HepG2 (cell line): ENCODE measurements around the gene TJAP1. TPM values are rescaled to one million over a fixed set of nuclear protein-coding genes. Genes with fewer than 3 reads are reported as not detected.

Experiments
- AHDC1 ChIP-seq: sonication (generic); formaldehyde crosslinking; IDR thresholded peaks from 2 replicates; pipeline ENCODE4 v1.5.1; 2020; ENCODE audit warnings: mild to moderate bottlenecking, missing genetic modification reagents, borderline replicate concordance
- ARHGAP35 ChIP-seq: sonication (generic); formaldehyde crosslinking; IDR thresholded peaks from 2 replicates; pipeline ENCODE4 v1.9.0; 2022; ENCODE audit warnings: mild to moderate bottlenecking, inconsistent platforms, moderate library complexity, missing genetic modification reagents, borderline replicate concordance
- ISL2 ChIP-seq: sonication (generic); formaldehyde crosslinking; IDR thresholded peaks from 2 replicates; pipeline ENCODE4 v1.5.0; 2020; ENCODE audit warnings: missing genetic modification reagents
- KDM6A ChIP-seq: IDR thresholded peaks from 2 replicates; pipeline ENCODE4 v1.6.1; 2016; ENCODE audit warnings: low read depth
- LCORL ChIP-seq, 2 experiments: fragments of 450-650 bp in 1 of 2; sonication (generic) in 1 of 2; formaldehyde crosslinking in 1 of 2; IDR thresholded peaks; 2 replicates each; pipeline versions ENCODE4 v1.5.0 to v1.6.1; 2017 to 2020; ENCODE audit warnings: antibody characterized with exemption in 1 of 2, missing genetic modification reagents in 1 of 2
- MXD4 ChIP-seq: IDR thresholded peaks from 2 replicates; pipeline ENCODE4 v1.6.1; 2016; ENCODE audit warnings: mild to moderate bottlenecking, missing biosample characterization, missing genetic modification reagents
- SAP130 ChIP-seq: IDR thresholded peaks from 2 replicates; pipeline ENCODE4 v1.6.1; 2016; ENCODE audit warnings: low read depth
- SIN3B ChIP-seq: fragments of 150-350 bp; IDR thresholded peaks from 2 replicates; pipeline ENCODE4 v1.6.1; 2014; ENCODE audit warnings: low read length
- SIX4 ChIP-seq: sonication (generic); formaldehyde crosslinking; IDR thresholded peaks from 2 replicates; pipeline ENCODE4 v1.4.0; 2020; ENCODE audit warnings: missing genetic modification reagents
- SOX5 ChIP-seq: IDR thresholded peaks from 2 replicates; pipeline ENCODE4 v1.6.1; 2016; ENCODE audit warnings: borderline replicate concordance
- TBX3 ChIP-seq: fragments of 450-650 bp; IDR thresholded peaks from 2 replicates; pipeline ENCODE4 v1.6.1; 2017; ENCODE audit warnings: antibody characterized with exemption, mild to moderate bottlenecking, inconsistent platforms, borderline replicate concordance
- XRCC5 ChIP-seq: fragments of 200-400 bp; formaldehyde crosslinking; optimal IDR thresholded peaks from 2 replicates; pipeline ENCODE3; 2017; ENCODE audit warnings: mild to moderate bottlenecking, low read length
- ZNF567 ChIP-seq: sonication (generic); formaldehyde crosslinking; IDR thresholded peaks from 2 replicates; pipeline ENCODE4 v1.8.1; 2023; ENCODE audit warnings: mild to moderate bottlenecking, missing genetic modification reagents, borderline replicate concordance
- ZNF746 ChIP-seq: sonication (generic); formaldehyde crosslinking; IDR thresholded peaks from 2 replicates; pipeline ENCODE4 v1.8.0; 2022; ENCODE audit warnings: mild to moderate bottlenecking, missing genetic modification reagents
- polyA plus RNA-seq, 8 experiments: library from polyadenylated mRNA; depleted of rRNA in 3 of 8; stranded (reverse) in 7 of 8; unstranded in 1 of 8; fragments of >200 nt; fragmentation: Illumina TruSeq in 4 of 8; extraction: Trizol in 4 of 8; gene quantifications; 2 replicates each; pipeline versions ENCODE4 v1.2.1 to v1.2.3, GENCODE V29; 2011 to 2016; ENCODE audit warnings: low read depth in 4 of 8, missing spikeins in 1 of 8, mixed read lengths in 1 of 8; ENCODE audit not compliant: insufficient read depth in 1 of 8
- total RNA-seq, 5 experiments: library from RNA; depleted of rRNA; stranded (reverse); fragments of >200 nt; fragmentation: Illumina TruSeq; extraction: Trizol; gene quantifications; 2 replicates each; pipeline ENCODE4 v1.2.3, GENCODE V29; 2016; ENCODE audit warnings: low read depth in 1 of 5
- TF ChIP-seq, protein P1 (sequence below): sonication (generic); formaldehyde crosslinking; IDR thresholded peaks from 2 replicates; pipeline ENCODE4 v1.4.0; 2020; ENCODE audit warnings: missing genetic modification reagents
- TF ChIP-seq, protein P2 (sequence below): sonication (generic); formaldehyde crosslinking; conservative IDR thresholded peaks from 2 replicates; pipeline ENCODE4 v1.4.0; 2020; ENCODE audit warnings: missing genetic modification reagents
- TF ChIP-seq, protein P3 (sequence below): IDR thresholded peaks from 2 replicates; pipeline ENCODE4 v1.6.1; 2016; ENCODE audit warnings: mild to moderate bottlenecking

The TJAP1 gene
- total and polyA plus RNA-seq, 2 of the 13 experiments (the other 11 are each of a cell fraction or from before 2014, with no cell fraction given): 15.7 to 41.6 TPM

GRCh38 chr6:43436577-43437282 is 40.6 kb upstream of the TJAP1 start (continued):
- TF ChIP-seq AHDC1 (peak; percentile 60; the same call in 1 of the 2 replicates), SIX4 (CRISPR knock-in tag) (peak; percentile 37), LCORL (IDR thresholded peaks at IDR 0.05) (peak; percentile 100), LCORL (CRISPR knock-in tag; IDR thresholded peaks at IDR 0.05) (peak; percentile 98), KDM6A (peak; percentile 68), SAP130 (CRISPR knock-in tag) (peak; percentile 93), ISL2 (CRISPR knock-in tag) (peak; percentile 56; the same call in 1 of the 2 replicates), ZNF567 (CRISPR knock-in tag) (peak; percentile 41; the same call in 1 of the 2 replicates), SOX5 (CRISPR knock-in tag) (peak; percentile 99), XRCC5 (peak; percentile 80), MXD4 (CRISPR knock-in tag) (peak; percentile 32; the same call in 1 of the 2 replicates), TBX3 (peak; percentile 65; the same call in 1 of the 2 replicates), ARHGAP35 (CRISPR knock-in tag) (0 out of 2 replicates have a peak, but pooled peaks have one; percentile 32), SIN3B (0 out of 2 replicates have a peak, but pooled peaks have one; percentile 25), ZNF746 (peak; percentile 43; the same call in 1 of the 2 replicates)
- TF ChIP-seq, protein P1, sequence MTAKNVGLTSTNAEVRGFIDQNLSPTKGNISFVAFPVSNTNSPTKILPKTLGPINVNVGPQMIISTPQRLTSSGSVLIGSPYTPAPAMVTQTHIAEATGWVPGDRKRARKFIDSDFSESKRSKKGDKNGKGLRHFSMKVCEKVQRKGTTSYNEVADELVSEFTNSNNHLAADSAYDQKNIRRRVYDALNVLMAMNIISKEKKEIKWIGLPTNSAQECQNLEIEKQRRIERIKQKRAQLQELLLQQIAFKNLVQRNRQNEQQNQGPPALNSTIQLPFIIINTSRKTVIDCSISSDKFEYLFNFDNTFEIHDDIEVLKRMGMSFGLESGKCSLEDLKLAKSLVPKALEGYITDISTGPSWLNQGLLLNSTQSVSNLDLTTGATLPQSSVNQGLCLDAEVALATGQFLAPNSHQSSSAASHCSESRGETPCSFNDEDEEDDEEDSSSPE (CRISPR knock-in tag): peak; percentile 53; the same call in 1 of the 2 replicates
- TF ChIP-seq, protein P2, sequence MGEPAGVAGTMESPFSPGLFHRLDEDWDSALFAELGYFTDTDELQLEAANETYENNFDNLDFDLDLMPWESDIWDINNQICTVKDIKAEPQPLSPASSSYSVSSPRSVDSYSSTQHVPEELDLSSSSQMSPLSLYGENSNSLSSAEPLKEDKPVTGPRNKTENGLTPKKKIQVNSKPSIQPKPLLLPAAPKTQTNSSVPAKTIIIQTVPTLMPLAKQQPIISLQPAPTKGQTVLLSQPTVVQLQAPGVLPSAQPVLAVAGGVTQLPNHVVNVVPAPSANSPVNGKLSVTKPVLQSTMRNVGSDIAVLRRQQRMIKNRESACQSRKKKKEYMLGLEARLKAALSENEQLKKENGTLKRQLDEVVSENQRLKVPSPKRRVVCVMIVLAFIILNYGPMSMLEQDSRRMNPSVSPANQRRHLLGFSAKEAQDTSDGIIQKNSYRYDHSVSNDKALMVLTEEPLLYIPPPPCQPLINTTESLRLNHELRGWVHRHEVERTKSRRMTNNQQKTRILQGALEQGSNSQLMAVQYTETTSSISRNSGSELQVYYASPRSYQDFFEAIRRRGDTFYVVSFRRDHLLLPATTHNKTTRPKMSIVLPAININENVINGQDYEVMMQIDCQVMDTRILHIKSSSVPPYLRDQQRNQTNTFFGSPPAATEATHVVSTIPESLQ: peak; percentile 61; the same call in 1 of the 2 replicates
- TF ChIP-seq, protein P3, sequence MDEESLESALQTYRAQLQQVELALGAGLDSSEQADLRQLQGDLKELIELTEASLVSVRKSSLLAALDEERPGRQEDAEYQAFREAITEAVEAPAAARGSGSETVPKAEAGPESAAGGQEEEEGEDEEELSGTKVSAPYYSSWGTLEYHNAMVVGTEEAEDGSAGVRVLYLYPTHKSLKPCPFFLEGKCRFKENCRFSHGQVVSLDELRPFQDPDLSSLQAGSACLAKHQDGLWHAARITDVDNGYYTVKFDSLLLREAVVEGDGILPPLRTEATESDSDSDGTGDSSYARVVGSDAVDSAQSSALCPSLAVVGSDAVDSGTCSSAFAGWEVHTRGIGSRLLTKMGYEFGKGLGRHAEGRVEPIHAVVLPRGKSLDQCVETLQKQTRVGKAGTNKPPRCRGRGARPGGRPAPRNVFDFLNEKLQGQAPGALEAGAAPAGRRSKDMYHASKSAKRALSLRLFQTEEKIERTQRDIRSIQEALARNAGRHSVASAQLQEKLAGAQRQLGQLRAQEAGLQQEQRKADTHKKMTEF (CRISPR knock-in tag): peak; percentile 79; the same call in 1 of the 2 replicates
